Measurements from ENCODE around the gene PLBD2.

- TF ChIP-seq CTCF (IDR thresholded peaks at IDR 0.05) (no peak), EZH2 (IDR thresholded peaks at IDR 0.05) (no peak), EZH2phosphoT487 (IDR thresholded peaks at IDR 0.05) (no peak)
Measured at GRCh38 chr12:113403435-113404415, 45.3 kb downstream of the PLBD2 start, which contains the start of gene SDS.

All from neural progenitor cell (in vitro differentiated cells).